ENCODE measurements around the gene SMPD3.

The SMPD3 gene

DNA sequence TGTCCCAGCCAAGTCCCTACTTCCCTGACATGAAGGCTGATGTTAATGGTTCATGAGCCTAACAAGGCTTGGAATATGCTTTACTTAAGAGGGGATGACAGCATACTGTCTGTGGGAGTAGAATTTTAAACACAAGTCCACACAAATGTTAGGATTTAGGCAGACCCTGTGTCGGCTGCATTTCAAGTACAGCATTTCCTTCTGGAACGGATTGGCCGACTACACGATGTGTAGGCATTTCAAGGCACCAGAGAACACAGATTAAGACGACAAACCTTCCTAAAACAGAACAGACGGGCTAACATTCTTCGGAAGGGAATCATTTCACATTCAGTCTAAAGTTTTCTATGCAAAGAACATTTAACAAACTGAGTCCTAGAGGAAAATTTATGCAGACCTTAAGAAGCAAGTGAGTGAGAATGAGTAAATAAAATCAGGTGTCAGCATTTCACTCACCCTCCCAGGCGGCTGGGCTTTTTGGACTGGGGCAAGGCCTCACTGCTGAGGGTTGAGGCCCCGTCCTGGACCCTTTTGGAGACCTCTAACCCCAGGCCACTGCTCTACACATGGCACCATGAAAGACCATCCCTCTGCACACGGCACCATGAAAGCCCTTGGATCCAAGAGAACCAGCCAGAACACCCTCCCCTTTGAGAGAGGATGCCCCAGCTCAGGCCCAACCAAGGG, 67.5 kb downstream of the SMPD3 start:
- no peak for DNase-seq (ENCODE audit: low read depth)

DNA sequence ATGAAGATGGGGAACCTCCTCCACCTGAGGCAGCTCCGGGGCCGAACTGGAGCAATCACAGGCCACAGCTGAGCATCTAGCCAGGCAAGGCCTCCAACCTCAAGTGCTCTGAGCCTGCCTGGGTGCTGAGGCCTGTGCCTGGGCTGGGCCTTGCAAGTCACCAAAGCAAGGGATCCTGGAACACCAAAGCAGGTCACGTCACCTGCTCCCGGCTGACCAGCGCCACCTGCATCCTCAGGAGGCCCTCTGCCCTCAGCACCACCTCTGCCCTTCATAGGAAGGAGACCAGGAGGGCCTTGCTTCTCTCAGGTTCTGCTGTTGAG, 68.0 kb downstream of the SMPD3 start:
- DNase-seq (ENCODE audit: low read depth) = no peak

DNA sequence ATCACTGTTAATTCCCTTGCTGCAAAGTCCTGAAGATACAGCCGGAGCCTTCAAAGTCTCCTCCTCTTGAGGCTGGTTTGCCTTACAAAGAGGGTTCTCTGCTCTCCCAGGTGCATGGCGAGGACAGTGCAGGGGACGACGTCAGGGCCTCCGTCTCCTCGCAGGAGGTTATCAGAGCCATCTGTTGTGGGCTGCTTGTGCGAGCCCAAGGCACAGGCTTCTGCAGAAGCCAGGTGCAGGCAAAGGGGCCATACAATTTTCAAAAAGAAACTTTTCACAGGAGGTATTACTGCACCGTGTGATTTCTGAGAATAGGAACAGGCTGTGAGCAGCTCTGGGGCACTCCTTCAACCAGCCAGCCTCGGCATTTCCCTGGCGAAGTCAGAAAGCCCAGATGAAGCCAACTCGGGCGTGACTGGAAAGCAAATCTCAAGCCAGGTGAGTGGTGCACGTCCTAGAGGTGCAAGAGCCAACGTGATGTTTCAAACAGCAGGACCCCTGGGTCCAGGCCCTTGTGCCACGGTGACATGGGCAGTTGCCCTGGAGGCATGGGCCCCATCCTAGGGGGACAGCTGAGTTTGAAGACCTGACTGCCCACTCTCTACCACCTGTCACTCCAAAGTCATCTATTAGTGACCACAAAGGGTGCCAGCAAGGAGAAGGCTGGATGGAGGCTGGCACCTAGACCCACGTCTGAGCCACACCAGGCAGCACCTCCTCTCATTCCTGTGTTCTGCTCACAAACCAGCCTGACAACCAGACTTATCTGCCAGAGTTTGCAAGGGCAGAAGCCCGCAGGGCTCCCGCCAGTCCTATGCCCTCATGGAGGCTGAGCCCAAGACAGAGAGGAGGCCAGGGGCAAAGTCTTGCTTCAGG, 68.6 kb downstream of the SMPD3 start:
- DNase-seq (ENCODE audit: low read depth) = no peak

DNA sequence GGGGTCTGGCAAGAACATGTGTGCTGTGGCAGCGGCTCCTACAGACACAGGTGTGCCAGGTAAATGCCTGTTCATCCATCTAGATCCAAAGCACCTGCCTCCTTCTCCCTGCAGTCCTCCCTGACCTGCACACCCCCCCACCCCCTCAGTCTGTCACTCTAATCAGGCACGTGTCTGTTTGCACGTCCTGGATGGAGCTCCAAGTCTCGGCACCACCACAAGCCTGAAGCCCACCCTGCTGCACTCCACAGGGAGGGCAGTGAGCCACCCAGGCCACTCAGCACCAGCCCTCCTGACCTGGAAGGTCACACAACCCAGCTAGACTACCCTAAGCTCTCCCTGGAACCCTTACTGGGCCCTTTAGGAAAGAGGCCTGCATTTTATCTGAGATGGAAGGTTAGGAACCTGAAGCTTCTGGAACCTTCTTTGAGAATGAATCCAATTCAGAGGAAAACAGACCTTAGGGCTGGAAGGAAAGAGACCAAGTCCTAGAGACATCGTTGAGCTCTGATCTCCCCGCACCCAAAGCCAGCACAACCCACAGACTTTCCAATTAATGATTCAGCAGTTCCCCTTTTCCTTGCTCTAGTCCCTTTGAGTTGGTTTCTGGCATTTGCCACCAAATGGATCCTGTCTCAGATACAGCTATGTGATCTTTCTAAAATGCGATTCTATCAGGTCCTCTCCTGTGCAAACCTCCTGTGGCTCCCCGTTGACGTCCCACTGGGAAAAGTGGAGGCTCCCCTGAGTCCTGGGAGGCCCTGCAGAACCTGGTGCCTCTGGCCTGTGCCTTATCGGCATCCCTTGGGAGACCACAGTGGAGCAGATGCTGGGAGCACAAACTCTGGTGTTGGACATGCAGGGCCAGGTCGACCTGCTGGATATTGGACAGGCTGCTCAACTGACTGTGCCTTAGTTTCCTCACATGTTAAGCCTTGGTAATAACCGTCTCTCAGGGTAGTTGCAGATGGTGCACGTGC, 69.6 kb downstream of the SMPD3 start:
- DNase-seq (ENCODE audit: low read depth) = no peak

GRCh38 chr16:68377667-68378393, 70.5 kb downstream of the SMPD3 start:
- DNase-seq (ENCODE audit: low read depth) = no peak

DNA sequence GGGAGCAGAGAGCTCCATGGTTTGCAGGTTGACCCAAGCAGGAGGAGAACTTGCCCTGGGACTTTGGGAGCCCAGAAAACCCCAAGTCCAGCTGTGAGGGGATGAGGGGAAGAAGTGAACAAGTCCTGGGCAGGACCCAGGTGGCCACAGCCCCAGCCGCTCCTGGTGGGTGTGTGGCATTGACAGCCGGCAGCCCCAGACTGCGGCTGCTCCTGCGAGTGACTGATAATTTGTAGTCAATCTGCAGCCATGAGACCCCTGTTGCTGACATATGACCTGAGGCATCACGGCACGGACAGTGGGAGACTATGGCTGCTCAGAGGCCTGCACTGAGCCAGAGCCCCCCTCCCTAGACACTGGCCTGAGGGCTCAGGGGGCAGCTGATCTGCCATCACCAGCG, 71.1 kb downstream of the SMPD3 start:
- no peak for DNase-seq (ENCODE audit: low read depth)

DNA sequence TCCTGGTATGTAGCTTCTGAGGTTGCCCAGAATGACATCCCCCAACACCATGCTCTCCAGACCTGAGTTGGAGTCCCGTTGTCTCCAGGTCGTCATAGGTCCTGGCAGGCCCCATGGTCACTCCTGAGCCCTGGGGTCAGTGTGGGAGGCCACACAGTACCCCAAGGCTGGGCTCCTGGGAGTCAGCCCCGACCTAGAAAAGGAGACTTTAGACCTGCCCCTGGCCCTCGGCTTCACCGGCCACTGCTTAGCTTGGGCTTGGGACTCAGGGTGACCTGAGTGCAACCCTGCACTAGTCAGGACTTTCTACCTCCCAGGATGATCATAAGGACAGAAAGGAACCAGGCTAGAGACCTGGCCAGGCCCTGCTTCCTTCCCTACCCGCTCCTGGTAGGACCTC, 71.7 kb downstream of the SMPD3 start:
- no peak for DNase-seq (ENCODE audit: low read depth)

- no peak for DNase-seq (ENCODE audit: low read depth)
These were observed 72.3 kb downstream of the SMPD3 start for GRCh38 chr16:68375801-68376536.

DNA sequence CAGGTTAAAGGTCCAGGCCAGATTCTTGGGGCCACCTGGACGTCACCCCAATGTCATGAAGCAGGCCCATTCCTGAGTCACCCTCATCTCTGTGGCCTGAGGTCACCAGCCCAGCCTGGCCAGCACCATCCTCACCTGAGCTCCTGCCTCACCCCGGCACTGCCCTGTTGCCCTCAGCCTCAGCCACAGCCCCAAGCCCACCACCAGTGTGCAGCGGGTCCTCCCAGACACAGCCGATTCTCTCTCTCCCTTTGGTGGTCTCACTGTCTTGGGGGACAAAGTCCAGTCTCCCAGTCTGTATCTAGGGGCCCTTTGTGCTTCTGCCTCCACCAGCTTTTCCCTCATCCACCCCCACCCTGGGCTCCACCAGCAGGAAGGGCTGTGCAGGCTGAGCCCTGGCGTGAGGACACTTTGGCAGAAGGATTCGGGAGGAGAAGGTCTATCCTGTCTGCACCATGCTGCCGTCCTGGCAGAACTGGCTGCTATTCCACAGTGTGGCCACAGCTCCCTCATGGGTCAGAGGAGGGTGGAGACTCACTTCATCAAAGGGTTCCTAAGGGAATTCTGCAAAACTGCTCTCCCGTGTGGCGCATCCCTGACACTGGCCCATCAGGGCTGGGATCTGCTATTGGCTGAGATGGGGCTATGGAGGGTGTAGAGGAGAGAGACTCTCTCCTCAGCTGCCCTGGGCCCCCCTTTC, 73.2 kb downstream of the SMPD3 start:
- no peak for DNase-seq (ENCODE audit: low read depth)

DNA sequence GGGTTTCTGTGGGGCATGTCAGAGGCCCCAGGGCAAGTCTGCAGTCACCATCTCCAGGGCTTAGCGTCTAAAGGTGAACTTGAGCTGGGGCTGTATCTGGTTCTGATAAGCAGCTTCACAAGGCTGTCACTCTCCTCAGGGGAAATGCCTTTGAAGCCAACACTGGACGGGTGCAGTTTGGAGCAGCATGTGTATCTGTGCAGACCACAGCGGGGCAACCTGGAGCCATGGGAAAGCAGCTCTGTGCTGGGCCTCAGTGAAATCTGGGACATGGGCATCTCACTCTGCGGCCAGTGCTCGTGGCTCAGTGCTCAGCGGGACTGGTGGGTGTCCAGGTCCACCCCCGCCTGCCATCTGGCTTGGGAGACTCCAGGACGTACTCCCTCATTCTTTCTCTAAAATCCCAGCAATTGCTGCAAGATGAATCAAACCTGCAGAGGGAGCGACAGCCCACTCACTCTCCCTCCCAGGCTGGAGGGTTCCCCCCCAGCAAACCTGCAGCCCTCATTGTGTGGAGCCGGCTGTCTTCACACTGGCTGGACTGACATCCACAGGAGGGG, 74.0 kb downstream of the SMPD3 start:
- no peak for DNase-seq (ENCODE audit: low read depth)

- no peak for DNase-seq (ENCODE audit: low read depth)
These were observed 74.6 kb downstream of the SMPD3 start for GRCh38 chr16:68373528-68374245.

GRCh38 chr16:68372806-68373205, 75.5 kb downstream of the SMPD3 start:
- DNase-seq (ENCODE audit: low read depth) = no peak

- DNase-seq (ENCODE audit: low read depth) = no peak
These were observed 76.0 kb downstream of the SMPD3 start for GRCh38 chr16:68372381-68372720.

GRCh38 chr16:68371706-68372380, 76.5 kb downstream of the SMPD3 start:
- DNase-seq (ENCODE audit: low read depth) = no peak

DNA sequence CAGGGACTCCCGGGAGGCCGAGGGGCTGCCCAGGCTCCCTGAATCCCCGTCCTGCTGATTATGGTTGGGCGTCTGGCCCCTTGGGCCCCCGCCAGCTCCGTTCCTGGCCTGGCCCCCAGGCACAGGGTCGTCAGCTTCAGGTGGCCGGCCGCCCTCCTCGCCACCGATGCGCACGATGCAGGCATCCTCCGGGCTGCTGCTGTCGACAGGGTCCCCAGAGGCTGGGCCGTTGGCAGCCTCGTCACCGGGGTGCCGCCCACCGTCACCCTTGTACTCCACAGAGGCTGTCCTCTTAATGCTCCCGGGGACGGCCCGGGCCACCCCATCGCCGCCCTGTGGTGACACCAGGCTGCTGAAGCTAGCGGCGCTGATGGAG, 77.0 kb downstream of the SMPD3 start:
- DNase-seq (ENCODE audit: low read depth) = no peak

DNA sequence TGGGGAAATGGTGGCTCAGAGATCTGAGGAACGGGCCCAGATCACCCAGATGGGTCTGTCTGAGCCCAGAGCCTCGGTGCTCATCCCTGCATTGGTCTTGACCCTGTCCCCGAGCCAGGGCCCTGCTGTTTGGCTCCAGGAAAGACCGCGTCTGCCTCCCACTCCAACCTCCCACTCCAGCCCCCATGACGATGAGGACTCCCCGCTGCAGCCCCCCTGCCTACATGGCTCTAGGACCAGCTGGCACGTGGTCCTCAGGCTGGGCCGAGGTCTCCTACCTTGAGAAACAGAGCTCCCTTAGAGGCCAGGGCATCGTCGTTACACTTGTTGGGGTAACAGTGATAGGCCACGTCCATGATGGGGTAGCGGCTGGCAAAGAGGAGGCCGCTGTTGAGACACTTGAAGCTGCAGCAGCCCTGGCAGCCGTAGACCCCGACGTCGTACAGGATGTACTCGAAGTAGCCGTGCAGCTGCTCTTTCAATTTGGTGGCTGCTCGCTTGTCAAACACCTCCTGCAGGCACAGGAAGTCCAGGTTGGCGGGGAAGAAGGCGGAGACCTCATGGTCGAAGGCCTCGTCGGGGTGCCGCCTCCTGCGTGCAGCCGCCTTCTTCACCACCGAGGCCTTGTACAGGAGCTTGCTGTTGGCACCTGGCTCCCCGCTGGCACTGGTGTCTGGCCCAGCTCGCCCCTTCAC, 77.6 kb downstream of the SMPD3 start:
- DNase-seq (ENCODE audit: low read depth) = no peak

DNA sequence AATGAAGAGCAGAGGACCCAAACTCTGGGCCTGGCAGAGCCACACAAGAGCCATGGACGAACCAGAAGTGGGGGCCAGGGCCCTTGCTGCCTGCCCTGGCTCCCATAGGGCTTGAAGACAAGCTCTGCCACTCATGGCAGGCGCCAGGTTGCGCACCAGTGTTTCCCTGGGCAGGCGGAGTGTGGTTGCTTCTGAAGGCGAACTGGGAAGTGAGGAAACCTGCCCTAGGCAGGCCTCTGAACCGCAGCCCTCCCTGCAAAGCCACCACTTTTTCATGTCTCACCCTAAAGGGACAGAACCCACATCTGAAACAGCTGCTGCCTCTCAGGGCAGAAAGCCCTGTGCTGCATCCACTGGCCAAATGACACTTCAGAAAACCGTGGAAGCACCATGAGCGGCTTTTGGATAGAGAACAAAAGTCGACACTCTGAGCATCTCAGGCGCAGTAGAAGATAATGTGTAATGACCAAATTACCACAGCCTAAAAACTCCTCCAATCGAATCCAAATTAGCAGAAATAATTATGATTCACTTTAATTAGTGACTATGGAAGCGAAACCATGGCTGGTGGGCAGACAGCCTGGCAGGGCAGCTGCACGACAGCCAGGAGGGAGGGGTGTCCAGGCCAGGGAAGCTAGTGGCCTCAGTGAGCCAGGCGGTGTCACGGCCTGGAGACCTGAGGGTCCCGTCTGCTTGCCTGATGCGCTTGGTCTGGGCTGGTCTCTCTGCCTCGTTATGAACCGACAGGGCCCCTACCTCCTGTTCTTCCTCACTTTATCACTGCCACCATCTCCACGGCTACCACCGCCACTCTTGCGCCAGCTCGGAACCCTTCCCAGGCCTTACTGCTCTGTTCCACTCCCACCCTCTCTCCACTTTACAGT, 78.4 kb downstream of the SMPD3 start:
- no peak for DNase-seq (ENCODE audit: low read depth)

All from GM04504 (cell line).